GM12873 (cell line): ENCODE results near the gene NEDD4L.

Experiments
- CTCF ChIP-seq: IDR thresholded peaks from 2 replicates; pipeline ENCODE4 v1.5.1; 2012; ENCODE audit warnings: low read depth, mild to moderate bottlenecking, moderate library complexity, low read length, control low read depth; ENCODE audit not compliant: insufficient read depth; ENCODE audit errors: missing control alignments

Gene NEDD4L

DNA sequence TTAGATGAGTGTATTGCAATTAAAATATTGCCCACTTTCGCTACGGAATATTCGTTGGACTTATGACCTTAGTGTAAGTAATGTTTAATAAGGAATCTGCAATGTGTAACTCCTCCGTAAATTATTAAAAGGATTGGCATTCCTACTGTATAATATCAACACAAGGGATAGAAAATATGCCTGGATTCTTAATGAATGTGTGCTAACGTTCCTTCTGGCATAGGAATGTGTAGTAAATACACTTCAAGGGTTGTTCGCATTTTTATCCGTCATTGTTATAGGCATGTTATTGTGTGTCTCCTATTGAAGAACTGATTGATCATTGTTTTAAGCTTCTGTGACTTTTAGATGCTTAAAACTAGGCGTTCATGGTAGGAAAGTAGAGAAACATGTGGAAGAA lies 134.5 kb downstream of the NEDD4L start:
- no peak for TF ChIP-seq CTCF

DNA sequence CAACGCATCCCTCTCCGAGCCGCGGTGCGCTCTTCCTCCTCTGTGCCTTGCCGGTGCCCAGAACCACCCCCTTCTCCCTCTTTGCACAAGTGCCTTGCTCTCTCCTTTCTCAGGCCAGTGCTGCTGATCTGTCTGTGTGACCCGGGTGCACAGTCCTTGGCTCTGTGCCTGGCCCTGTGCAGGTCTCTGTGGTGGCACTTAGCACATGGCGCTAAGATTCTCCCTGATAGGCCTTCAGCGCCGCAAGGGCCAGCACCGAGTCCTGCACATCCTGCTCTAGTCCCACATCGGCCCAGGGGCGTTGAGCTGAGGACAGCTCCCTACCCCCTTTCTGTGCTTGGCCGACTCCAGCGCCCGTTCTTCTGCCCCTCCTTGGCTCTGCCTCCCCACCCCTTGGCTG lies 136.1 kb downstream of the NEDD4L start:
- TF ChIP-seq CTCF, result no peak

DNA sequence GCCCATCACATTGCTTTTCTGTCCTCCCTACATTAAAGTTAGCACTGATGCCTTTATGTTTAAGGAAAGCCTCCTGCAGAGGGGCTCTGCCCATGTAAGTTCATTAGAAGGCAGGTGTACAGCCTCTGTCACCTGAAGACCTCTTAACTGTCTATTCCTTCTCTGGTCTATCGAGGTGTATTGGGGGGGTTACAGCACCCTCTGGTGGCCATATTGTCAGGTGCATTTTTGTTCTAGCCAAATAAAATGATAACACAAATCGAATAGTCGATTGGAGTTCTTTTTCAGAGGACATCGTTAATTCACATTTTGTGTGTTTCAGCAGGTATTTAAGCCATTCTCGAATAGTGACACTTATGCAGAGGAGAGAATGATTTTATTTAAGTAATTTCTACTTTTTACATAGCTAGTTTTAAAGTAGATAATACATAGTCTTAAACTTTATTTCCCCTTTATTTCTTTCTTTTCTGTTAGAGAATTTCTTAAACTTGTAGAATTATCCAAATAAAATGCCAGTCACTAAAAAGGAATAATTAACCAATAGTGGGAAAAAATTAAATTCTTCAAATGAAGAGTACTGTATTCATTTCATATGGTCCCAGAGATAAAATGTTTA lies 136.8 kb downstream of the NEDD4L start:
- TF ChIP-seq CTCF, result peak; percentile 84

- no peak for TF ChIP-seq CTCF
These were observed 138.0 kb downstream of the NEDD4L start for GRCh38 chr18:58181988-58182387.

GRCh38 chr18:58183226-58183625 lies 139.2 kb downstream of the NEDD4L start:
- no peak for TF ChIP-seq CTCF

DNA sequence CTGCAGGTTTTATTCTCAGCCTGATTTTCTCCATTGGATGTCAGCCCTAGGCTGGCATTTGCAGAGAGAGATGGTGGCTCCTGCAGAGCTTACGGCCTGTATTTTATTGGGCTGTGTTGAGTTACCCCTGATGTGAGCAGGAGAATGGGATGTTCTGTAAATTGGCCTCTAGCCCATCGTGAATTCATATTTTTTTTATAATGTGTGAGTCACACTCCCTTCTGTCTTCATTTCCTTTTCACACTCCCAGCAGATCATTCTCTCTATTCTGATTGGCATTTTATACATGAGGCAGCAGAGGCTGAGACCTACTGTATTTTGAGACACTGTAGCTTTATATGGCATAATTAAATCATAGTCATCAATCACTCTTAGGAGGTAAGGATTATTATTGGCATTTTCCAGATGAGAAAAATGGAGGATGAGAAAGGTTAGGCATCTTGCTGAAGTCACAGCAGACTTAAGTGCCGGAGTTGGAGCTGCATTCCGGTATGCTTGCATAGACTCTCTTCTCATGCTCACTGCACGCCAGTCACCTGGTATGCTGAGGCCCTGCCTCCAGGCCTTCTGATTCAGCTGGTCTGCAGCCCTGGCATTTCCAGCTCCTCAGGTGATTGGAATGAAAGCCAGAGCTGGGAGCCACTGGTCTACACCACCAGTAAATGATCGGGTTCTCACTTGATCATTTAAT lies 142.4 kb downstream of the NEDD4L start:
- no peak for TF ChIP-seq CTCF

DNA sequence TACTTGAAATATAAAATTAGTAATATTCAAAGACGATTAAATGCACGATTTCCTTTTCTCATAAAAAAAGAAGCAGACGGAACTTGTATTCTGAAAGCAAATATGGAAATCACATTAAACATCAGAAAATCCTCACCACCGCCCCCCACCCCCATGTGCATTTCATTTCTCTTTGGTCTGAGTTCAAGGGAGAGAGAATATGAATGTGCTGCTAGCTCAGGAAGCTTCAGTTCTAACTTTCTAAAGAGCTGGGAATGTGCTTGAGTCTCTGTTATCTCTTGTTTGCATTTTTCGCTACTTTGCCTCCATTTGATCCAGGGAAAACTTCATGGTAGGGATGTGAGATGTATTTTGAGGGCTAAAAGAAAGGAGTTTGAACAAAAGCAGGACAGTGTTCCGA lies 143.6 kb downstream of the NEDD4L start:
- no peak for TF ChIP-seq CTCF
